ENCODE results near the gene NCOA6.

The NCOA6 gene

GRCh38 chr20:34705397-34706301 lies 119.8 kb downstream of the NCOA6 start:
- no peak for DNase-seq (ENCODE audit: low read depth in 3 of 3)

DNA sequence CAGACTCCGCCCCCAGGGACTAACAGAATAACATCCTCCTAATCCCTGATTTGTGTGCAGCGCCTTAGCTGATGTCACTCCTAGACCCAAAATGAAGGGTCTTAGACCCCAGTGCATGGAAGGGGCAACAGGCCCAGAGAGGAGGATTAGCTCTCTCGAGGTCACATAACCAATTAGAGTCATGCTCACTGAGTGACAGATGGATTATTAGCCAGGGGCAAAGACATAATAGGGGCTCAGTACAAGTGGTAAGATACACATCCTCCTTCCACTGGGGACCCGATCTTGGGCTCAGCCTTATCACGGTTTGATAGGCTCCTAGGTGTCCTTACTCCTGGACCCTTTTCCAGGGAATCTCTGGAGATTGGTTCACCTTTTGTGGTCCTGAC lies 120.4 kb downstream of the NCOA6 start:
- DNase-seq (ENCODE audit: low read depth in 3 of 3) = no peak

GRCh38 chr20:34704177-34705007 lies 121.1 kb downstream of the NCOA6 start, which contains the start of gene TP53INP2:
Gene TP53INP2, plus strand, starts transcription at chr20:34704344. Its CDS starts 4,396 bp downstream, at chr20:34708740.
- peak; percentile 61 to 79 (median 66) for DNase-seq (ENCODE audit: low read depth in 3 of 3)

DNA sequence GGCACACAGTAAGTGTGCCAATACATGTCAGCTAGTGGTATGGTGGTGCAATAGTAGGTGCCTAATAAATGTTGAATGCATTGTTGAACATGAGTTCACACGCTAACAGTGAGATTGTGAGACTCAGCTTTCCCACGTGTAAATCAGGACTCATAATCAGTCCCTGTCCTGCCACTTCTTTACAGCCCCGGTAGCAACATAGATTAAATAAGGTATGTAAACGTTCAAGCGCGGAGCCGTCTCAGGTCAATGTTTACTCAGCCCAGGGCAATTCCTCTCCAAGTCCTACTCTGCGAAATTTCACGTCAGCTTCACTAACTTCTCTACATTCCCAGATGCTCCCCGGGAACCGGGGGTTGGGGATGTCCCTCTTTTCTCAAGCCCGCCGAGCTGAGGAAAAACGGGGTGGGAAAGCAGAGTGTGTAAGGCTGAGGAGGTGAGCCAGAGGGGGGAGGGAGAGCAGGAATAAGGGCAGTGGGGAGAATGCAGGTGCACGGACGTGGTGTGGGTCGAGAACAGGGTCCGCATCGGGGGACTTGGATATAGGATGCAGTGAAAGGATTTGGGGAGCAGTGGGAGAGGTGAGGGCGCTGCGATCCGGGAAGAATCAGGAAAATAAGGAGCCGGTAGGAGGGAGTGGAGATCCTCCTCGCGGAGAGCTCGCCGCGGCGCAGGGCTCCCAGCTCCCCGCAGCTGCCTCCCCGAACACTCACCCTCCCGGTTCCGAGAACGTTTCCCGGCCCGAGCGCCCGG lies 121.9 kb downstream of the NCOA6 start:
- DNase-seq (ENCODE audit: low read depth in 3 of 3) = peak in 1 of 3 experiments; percentile 5

DNA sequence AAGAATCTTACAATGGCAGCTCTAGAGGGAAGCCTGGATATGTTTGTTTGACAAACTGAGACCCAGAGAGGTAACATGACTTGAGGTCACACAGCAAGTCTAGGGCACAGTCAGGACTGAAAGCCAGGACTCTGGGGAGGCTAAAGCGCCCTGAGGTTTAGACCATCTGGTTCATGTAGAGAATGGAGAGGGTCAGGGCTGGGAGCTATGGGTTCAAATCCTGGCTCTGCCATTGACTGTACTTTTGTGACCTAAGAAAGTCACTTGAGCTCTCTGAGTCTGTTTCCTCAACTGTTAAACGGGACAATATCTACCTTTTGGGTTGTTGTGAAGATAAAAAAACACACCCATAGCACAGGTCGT lies 122.4 kb downstream of the NCOA6 start:
- no peak for DNase-seq (ENCODE audit: low read depth in 3 of 3)

GRCh38 chr20:34701405-34702085 lies 123.9 kb downstream of the NCOA6 start:
- no peak for DNase-seq (ENCODE audit: low read depth in 3 of 3)

GRCh38 chr20:34693414-34693813 lies 132.0 kb downstream of the NCOA6 start:
- no peak for DNase-seq (ENCODE audit: low read depth in 3 of 3)

- DNase-seq (ENCODE audit: low read depth in 3 of 3) = no peak
Observed at GRCh38 chr20:34691838-34692237, 133.6 kb downstream of the NCOA6 start.

- no peak for DNase-seq (ENCODE audit: low read depth in 3 of 3)
Observed at GRCh38 chr20:34689486-34689885, 136.0 kb downstream of the NCOA6 start.

DNA sequence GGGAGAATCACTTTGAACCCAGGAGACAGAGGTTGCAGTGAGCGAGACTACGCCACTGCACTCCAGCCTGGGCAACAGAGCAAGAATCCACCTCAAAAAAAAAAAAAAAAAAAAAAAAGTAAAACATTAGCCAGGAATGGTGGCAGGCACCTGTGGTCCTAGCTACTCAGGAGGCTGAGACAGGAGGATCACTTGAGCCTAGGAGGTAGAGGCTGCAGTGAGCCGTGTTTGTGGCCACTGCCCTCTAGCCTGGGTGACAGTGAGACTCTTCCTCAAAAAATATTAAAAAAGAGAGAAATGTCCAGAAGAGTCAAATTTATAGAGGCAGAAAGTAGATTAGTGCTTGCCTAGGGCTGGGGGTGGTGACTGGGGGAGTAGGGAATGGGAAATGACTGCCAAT lies 141.8 kb downstream of the NCOA6 start:
- DNase-seq (ENCODE audit: low read depth in 3 of 3) = no peak

- no peak for DNase-seq (ENCODE audit: low read depth in 3 of 3)
Observed at GRCh38 chr20:34680586-34681175, 144.8 kb downstream of the NCOA6 start.

- DNase-seq (ENCODE audit: low read depth in 3 of 3) = peak; percentile 90 to 95 (median 92)
Observed at GRCh38 chr20:34676642-34677373, 148.6 kb downstream of the NCOA6 start, which contains the start of gene PIGU. Gene PIGU, minus strand, starts transcription at chr20:34677092. Its CDS starts 7 bp downstream, at chr20:34677085.

DNA sequence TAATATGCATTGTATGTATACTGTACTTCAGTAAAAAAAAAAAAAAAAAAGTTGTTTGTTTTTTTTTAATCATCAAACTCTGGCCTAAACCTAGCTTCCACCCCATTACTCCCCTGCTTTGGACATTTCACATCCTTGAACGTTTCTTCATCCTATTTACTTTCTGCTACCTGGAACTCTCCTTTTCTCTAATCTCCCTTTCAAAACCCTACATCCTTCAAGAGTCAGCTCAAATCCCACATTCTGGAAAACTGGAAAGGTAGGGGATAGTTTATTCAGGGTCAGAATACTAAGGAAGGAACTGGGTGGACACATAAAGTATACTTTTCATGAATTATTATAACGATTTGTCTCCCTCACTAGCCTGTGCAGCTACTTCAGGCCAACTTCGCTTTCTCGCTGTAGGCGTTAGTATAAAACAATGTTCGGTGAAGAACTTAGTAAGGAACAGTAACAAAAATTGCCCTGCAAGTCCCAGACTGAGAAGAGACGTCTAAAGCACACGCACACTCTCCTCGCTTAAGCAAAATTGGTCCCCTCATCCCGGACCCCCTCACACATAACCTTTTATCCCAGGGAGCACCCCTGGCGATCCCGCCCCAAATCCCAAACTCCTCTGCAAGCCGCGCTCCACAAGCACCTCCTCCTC lies 149.3 kb downstream of the NCOA6 start:
- DNase-seq (ENCODE audit: low read depth in 3 of 3) = no peak

- no peak for DNase-seq (ENCODE audit: low read depth in 3 of 3)
Observed at GRCh38 chr20:34675561-34675960, 149.9 kb downstream of the NCOA6 start.

DNA sequence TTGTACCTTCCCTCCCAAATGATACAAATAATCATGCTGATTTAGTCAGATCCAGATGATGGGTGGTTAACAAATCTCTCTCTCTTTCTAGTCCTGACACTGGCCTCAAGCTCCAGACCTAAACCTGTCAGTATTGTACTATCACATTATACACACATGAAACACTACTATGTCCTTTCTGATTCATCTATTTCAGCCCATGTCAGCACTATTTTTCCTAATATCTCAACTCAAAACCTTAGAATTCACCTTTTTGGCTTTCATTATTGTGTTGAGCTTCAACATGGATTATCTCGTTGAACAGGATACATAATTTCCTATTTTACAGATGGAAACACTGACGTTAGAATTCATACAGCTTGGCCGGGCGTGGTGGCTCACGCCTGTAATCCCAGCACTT lies 152.0 kb downstream of the NCOA6 start:
- DNase-seq (ENCODE audit: low read depth in 3 of 3) = no peak

DNA sequence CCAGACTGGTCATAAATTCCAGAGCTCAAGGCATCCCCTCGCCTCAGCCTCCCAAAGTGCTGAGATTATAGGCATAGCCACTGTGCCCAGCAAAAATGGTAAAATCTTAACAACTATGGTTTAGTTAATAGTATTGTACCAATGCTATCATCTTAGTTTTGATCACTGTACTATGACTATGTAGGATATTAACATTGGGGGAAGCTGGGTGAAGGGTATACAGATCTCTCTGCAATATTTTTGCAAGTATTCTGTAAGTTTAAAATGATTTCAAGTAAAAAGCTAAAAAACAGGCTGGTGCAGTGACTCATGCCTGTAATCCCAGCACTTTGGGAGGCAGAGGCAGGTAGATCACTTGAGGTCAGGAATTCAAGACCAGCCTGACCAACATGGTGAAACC lies 156.4 kb downstream of the NCOA6 start:
- DNase-seq (ENCODE audit: low read depth in 3 of 3) = no peak

All from stimulated activated CD4-positive, alpha-beta T cell treated with anti-CD3 and anti-CD28 coated beads, TNF-alpha, amount 100 ng/mL, for 24 hours (primary cell).